ENCODE results near the gene CPNE2. TPM values are rescaled to one million over a fixed set of nuclear protein-coding genes. Genes with fewer than 3 reads are reported as not detected.

CPNE2 gene
- total RNA-seq, 4 donors from 2014 or later, result 12.2 to 21.4 (median 17.8) TPM

GRCh38 chr16:57084996-57085395 lies 7.4 kb upstream of the CPNE2 start:
- intact Hi-C loops (cut with DNase I), result no loop called here
- WGBS, 2 donors, result 76 to 83% methylated on average over 7 of the region's 7 CpGs
- peaks cover 0 to 28% (median 0%) of the 10 kb centered on the region in 3 donors for H3K36me3 ChIP-seq
- no peak overlapping the region for H3K4me3 ChIP-seq
- no peak overlapping the region for H3K27ac ChIP-seq
- no peaks in the 10 kb centered on the region for H3K27me3 ChIP-seq
- H3K4me1 ChIP-seq, result peaks cover 0 to 10% (median 0%) of the 10 kb centered on the region in 3 donors
- TF ChIP-seq POLR2A (IDR thresholded peaks at IDR 0.05), result no peak
- TF ChIP-seq, protein P1, sequence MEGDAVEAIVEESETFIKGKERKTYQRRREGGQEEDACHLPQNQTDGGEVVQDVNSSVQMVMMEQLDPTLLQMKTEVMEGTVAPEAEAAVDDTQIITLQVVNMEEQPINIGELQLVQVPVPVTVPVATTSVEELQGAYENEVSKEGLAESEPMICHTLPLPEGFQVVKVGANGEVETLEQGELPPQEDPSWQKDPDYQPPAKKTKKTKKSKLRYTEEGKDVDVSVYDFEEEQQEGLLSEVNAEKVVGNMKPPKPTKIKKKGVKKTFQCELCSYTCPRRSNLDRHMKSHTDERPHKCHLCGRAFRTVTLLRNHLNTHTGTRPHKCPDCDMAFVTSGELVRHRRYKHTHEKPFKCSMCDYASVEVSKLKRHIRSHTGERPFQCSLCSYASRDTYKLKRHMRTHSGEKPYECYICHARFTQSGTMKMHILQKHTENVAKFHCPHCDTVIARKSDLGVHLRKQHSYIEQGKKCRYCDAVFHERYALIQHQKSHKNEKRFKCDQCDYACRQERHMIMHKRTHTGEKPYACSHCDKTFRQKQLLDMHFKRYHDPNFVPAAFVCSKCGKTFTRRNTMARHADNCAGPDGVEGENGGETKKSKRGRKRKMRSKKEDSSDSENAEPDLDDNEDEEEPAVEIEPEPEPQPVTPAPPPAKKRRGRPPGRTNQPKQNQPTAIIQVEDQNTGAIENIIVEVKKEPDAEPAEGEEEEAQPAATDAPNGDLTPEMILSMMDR (IDR thresholded peaks at IDR 0.05), result no peak
- no peak for DNase-seq
- no peaks in the 10 kb centered on the region for H3K9me3 ChIP-seq

DNA sequence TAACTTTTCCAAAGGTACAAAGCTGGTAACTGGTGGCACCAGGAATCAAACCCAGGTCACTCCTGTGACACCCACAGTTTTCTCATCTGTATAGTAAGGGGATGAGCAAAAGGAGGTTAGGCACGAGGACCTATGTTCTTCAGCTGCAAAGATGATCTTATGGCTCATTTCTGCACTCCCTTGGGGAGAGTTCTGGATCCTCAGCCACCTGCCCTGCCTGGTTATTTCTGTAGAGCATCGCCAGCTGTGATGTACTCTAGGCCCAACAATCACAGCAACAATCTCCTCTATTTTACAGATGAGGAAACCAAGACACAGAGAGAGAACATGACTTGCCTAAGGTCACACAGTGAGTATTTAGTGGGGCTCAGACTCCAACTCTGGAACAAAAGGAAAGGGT lies 5.4 kb upstream of the CPNE2 start:
- H3K27ac ChIP-seq, result no peak overlapping the region
- H3K36me3 ChIP-seq, result peaks cover 0 to 12% (median 0%) of the 10 kb centered on the region in 3 donors
- H3K27me3 ChIP-seq, result peaks cover 0 to 2% (median 0%) of the 10 kb centered on the region in 4 donors
- H3K9me3 ChIP-seq, result no peaks in the 10 kb centered on the region
- H3K4me1 ChIP-seq, result peaks cover 0 to 22% (median 7%) of the 10 kb centered on the region in 3 donors
- intact Hi-C loops (cut with DNase I), result no loop called here
- TF ChIP-seq, protein P1 (IDR thresholded peaks at IDR 0.05), result no peak
- TF ChIP-seq POLR2A (IDR thresholded peaks at IDR 0.05), result no peak
- no peak for DNase-seq
- 75 to 80% methylated on average over 2 of the region's 2 CpGs for WGBS, 2 donors
- H3K4me3 ChIP-seq, result no peak overlapping the region

GRCh38 chr16:57089406-57089805 lies 3.0 kb upstream of the CPNE2 start:
- H3K4me3 ChIP-seq, result no peak overlapping the region
- WGBS, 2 donors, result 59 to 68% methylated on average over 8 of the region's 8 CpGs
- H3K27ac ChIP-seq, result no peak overlapping the region
- no peaks in the 10 kb centered on the region for H3K9me3 ChIP-seq
- intact Hi-C loops (cut with DNase I), result no loop called here
- no peaks in the 10 kb centered on the region for H3K36me3 ChIP-seq
- peaks cover 0 to 3% (median 0%) of the 10 kb centered on the region in 4 donors for H3K27me3 ChIP-seq
- no peak for TF ChIP-seq POLR2A (IDR thresholded peaks at IDR 0.05)
- TF ChIP-seq, protein P1 (IDR thresholded peaks at IDR 0.05), result no peak
- no peak for DNase-seq
- H3K4me1 ChIP-seq, result peaks cover 16 to 35% (median 20%) of the 10 kb centered on the region in 3 donors

DNA sequence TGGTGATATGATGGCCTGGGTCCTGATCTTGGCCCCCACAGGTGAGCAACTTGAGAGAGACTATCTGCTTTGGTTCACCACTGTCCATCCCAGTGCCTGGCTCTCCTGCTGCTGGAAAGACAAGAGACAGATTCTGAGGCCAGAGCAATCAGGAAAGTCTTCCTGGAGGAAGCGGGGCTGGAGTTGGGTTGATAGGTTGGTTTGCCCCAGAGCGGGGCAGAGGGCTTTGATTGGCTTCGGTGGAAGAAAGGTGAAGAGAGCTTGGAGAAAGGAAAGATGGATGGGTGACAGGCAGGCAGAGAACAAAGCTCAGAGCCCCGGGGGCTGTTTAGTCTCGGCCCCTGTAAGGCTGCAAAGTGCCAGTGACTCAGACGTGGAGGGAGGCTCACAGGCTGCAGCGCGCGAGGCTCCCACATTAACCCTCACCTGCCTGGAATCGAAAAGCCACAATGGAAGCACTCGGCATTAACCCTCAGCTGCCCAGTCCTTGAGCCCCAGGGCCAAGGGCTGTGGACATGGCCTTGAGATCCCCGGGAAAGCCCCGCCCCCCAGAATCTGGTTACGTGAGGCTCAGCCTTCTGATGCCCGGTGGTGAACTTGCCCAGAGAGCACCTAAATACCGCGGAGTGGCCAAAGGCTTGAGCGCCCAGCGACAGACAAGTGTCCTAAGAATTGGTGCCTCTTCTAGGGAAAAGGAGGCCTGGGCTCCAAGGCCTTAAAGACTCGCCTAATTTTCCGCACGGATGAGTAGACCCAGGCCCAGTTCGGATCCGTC lies 996 bp upstream of the CPNE2 start:
- intact Hi-C loops (cut with DNase I), result loop anchor here (5.0 to 10.0 kb wide), 2 partner anchors 76 to 193 kb away; partner anchors contain the start of gene PLLP
- no peaks in the 10 kb centered on the region for H3K9me3 ChIP-seq
- no peaks in the 10 kb centered on the region for H3K36me3 ChIP-seq
- no peak for TF ChIP-seq POLR2A (IDR thresholded peaks at IDR 0.05)
- TF ChIP-seq, protein P1 (IDR thresholded peaks at IDR 0.05), result no peak
- DNase-seq, result no peak
- H3K4me3 ChIP-seq, result peak overlapping the region; percentile 84 to 95 (median 89)
- peak overlapping the region; percentile 77 to 91 (median 88) for H3K27ac ChIP-seq
- peaks cover 17 to 42% (median 20%) of the 10 kb centered on the region in 3 donors for H3K4me1 ChIP-seq
- H3K27me3 ChIP-seq, result peaks cover 0 to 3% (median 0%) of the 10 kb centered on the region in 4 donors
- WGBS, 2 donors, result 16 to 17% methylated on average over 9 to 14 of the region's 24 CpGs

GRCh38 chr16:57092786-57093411 lies 516 bp downstream of the CPNE2 start:
- no CpG with 5 or more reads among the region's 53 CpGs for WGBS, 2 donors
- TF ChIP-seq, protein P1 (IDR thresholded peaks at IDR 0.05), result peak; percentile 37 to 69 (median 48)
- TF ChIP-seq POLR2A (IDR thresholded peaks at IDR 0.05), result no peak
- no peaks in the 10 kb centered on the region for H3K9me3 ChIP-seq
- H3K36me3 ChIP-seq, result peaks cover 0 to 7% (median 0%) of the 10 kb centered on the region in 3 donors
- intact Hi-C loops (cut with DNase I), result loop anchor here (5.0 to 10.0 kb wide), 2 partner anchors 74 to 192 kb away; partner anchors contain the start of gene PLLP
- H3K4me3 ChIP-seq, result peak overlapping the region; percentile 84 to 95 (median 89)
- DNase-seq, result no peak
- peaks cover 17 to 42% (median 20%) of the 10 kb centered on the region in 3 donors for H3K4me1 ChIP-seq
- peak overlapping the region; percentile 81 to 91 (median 88) for H3K27ac ChIP-seq
- peaks cover 0 to 3% (median 0%) of the 10 kb centered on the region in 4 donors for H3K27me3 ChIP-seq
